GM12892 (cell line): ENCODE data around the gene CAMTA1.

ENCODE experiments used
- POLR2A ChIP-seq: IDR thresholded peaks from 2 replicates; pipeline ENCODE4 v1.6.1; 2011; ENCODE audit warnings: low read depth, low read length, control low read depth
- POLR2AphosphoS5 ChIP-seq: IDR thresholded peaks from 2 replicates; pipeline ENCODE4 v1.6.1; 2011; ENCODE audit warnings: low read depth, low read length, control low read depth
- TAF1 ChIP-seq: IDR thresholded peaks from 2 replicates; pipeline ENCODE4 v1.6.1; 2011; ENCODE audit warnings: low read depth, mild to moderate bottlenecking, control low read depth, low read length, borderline replicate concordance

DNA sequence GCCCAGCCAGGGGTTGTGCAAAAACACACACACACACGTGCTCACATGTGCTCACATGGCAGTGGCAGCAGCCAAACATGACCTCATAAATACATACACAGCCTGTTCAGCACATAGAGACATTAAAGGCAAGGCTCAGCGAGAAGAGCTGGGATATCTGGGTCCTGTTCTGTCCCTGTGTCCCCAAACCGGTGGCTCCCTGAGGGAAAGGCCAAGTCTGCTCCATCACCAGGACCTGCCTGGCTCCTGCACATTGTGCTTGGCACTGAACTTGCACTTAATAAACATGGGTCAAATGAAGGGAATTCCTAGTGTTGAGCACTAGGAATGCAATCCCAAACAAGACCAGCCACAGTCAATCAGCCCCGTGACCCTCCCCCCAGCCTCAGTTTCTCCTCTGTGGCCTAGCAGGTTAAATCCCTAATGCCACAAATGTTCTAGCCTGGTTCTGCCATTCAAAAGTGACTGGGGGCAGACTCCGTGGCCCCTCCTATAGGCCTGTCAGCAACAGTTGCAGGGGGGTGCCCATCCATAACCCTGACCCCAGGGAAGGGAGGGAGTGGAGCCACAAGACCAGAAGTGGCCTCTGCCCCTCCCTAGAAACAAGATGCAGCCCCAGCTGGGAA lies 825.0 kb downstream of the CAMTA1 start:
- TF ChIP-seq POLR2A (no peak), TAF1 (no peak), POLR2AphosphoS5 (no peak)
